Adrenal gland (tissue), 5 donors: ENCODE measurements around the gene ICA1.

Source experiments
- POLR2A ChIP-seq, 2 donors: fragments of 450-650 bp; IDR thresholded peaks; one replicate each; pipeline ENCODE4 v1.6.1; 2017; ENCODE audit warnings: antibody characterized with exemption in 2 of 2, mild to moderate bottlenecking in 2 of 2, moderate library complexity in 1 of 2
- TF ChIP-seq, protein P1 (sequence below), 6 experiments: fragments of 450-650 bp in 4 of 6; fragments of 200-600 bp in 2 of 6; sonication (generic) in 1 of 6; IDR thresholded peaks; 1 replicate in 5 of 6; 2 replicates in 1 of 6; pipeline versions ENCODE4 v1.5.1 to v1.8.0; 2016 to 2021; ENCODE audit warnings: antibody characterized with exemption in 6 of 6, mild to moderate bottlenecking in 2 of 6, moderate library complexity in 1 of 6
- donor health status: DM: no; HTN: no; CAD: no.

DNA sequence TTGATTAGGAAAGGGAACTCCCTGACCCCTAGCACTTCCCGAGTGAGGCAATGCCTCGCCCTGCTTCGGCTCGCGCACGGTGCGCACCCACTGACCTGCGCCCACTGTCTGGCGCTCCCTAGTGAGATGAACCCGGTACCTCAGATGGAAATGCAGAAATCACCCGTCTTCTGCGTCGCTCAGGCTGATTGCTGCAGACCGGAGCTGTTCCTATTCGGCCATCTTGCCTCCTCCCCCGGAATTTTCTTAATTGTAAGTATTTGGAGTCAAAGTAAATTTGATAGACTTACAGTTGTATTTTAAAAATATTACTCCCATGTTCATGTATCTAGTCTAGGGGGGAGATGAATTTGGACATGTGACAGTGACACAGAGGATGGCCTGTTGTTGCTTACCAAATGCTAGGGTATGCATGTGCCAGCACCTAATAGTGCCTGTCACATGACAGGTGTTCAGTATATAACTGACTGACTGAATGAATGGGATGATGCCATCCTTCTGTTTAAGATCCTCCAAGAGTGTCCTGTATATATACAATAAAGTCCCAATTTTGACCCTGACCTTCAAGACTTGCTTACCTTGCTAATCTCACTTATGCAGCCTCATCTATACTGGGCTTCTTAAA is 42.0 kb upstream of the ICA1 start:
- no peak for TF ChIP-seq POLR2A (IDR thresholded peaks at IDR 0.05)
- TF ChIP-seq, protein P1, sequence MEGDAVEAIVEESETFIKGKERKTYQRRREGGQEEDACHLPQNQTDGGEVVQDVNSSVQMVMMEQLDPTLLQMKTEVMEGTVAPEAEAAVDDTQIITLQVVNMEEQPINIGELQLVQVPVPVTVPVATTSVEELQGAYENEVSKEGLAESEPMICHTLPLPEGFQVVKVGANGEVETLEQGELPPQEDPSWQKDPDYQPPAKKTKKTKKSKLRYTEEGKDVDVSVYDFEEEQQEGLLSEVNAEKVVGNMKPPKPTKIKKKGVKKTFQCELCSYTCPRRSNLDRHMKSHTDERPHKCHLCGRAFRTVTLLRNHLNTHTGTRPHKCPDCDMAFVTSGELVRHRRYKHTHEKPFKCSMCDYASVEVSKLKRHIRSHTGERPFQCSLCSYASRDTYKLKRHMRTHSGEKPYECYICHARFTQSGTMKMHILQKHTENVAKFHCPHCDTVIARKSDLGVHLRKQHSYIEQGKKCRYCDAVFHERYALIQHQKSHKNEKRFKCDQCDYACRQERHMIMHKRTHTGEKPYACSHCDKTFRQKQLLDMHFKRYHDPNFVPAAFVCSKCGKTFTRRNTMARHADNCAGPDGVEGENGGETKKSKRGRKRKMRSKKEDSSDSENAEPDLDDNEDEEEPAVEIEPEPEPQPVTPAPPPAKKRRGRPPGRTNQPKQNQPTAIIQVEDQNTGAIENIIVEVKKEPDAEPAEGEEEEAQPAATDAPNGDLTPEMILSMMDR (IDR thresholded peaks at IDR 0.05), result no peak
